CD1c-positive myeloid dendritic cell (primary cell): ENCODE measurements around the gene CHST15.

Experiments
- DNase-seq: peaks from one replicate; pipeline ENCODE4 v3.0.0-alpha.2; 2016; ENCODE audit errors: extremely low spot score

CHST15 gene

GRCh38 chr10:124066126-124066700 is 27.2 kb downstream of the CHST15 start:
- no peak for DNase-seq

DNA sequence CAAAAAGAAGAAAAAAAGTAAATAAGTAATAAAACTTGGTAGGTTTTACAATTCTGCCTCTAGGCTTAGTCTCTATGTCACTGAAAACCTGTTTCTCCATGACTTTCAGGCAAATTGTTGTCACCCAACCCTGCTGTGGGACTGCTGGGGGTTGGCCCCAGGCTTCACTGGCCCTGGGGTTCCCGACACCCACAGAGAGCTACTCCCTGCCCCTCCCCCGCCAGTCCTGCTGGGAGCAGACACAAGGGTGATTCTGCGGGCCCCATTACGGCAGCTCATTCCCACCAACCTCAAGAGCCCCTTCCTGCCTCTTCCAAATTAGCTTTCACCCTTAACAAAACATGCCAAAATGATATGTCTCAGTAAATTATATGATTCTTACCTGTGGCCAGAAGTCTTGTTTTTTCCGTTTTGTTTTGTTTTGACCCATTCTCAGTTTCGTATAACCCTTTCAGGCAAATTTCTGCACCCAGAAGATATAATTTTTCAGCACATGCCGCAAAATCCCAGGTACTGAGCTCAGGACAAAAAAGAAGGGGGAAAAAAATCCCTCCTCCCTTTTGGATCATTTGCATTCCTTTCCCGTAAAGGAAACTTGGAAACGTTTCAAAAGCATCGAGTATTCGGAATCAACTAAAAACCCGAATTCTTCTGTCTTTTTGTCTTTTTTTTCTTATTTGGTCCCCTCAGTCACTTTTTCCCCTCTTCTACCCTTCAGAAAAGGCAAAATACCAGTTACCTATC is 27.8 kb downstream of the CHST15 start:
- no peak for DNase-seq

DNA sequence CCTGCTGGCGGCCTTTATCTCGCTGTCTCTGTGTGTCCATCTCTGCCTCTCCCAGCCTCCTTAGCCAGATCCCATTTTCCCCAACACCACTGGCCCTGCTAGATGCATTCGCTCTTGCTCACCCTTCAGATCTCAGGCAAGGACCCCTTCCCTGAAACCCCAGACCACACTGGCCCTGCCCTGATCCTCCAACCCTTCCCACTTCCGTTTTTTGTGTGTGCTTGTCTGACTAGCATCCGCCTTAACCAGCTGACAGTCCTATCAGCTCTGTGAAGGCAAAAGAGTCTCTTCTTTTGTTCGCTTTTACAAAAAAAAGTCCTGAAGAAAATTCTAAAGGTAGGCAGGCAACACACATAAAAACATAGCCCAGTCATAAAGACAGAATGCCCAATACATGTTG is 28.7 kb downstream of the CHST15 start:
- DNase-seq, result peak; percentile 74

DNA sequence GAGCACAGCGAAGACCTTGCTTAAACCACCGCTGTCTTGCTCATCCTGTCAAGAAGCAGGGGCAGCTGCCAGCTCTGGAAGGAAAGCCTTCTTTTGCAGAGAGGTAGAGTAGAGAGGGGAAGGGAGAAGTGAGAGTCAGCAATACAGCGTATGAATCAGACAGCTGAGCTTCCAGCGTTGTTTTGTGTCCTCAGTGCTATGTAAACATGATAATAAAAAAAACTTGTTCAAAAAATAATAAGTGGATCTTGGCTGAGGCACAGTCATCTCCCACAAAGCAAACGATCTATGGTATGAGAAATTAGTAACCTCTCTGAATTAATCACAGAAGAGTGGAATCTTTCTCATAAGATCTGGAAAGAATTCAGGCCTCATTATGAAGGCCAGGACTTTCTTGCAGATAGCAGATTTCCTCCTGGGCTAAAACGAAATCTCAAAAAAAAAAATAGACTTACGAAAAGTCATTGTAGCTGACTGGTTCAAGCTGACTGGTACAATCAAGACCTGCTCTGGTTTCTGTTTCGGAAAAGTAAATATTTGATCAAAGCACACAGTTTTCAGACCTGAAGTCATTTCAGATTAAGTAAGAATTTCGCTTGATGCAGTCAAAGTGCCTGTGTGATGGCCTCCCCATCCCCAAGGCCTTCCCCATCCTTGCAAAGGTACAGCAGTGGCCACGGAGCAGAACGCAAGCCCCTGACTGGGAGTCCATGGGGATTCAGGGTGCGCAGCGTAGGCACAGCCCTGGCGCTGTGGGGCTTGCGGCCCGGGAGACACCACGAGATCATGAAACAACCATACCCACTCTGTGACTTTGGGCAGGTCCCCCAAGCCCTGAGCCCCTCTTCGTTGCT is 29.4 kb downstream of the CHST15 start:
- peak; percentile 76 for DNase-seq

GRCh38 chr10:124062390-124062789 is 31.0 kb downstream of the CHST15 start:
- no peak for DNase-seq

- no peak for DNase-seq
Observed at GRCh38 chr10:124061030-124061429, 32.4 kb downstream of the CHST15 start.

DNA sequence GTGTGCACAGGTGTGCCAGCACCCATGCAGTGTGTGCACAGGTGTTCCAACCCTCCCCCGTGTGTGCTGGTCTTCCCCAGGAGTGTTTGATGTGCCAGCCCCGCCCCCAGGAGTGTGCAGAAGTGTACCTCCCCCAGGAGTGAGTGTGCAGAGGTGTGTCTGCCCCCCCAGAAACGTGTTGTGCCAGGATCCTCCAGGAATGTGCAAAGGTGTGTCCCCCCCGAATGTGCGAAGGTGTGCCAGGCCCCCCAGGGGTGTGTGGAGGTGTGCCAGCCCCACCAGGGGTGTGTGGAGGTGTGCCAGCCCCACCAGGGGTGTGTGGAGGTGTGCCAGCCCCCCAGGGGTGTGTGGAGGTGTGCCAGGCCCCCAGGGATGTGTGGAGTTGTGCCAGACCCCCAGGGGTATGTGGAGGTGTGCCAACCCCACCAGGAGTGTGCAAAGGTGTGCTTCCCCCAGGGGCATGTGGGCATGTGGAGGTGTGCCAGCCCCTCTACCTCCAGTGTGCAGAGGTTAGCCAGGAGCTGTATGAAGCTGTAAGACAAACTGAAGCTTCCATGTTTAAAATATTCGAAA is 33.2 kb downstream of the CHST15 start:
- no peak for DNase-seq

DNA sequence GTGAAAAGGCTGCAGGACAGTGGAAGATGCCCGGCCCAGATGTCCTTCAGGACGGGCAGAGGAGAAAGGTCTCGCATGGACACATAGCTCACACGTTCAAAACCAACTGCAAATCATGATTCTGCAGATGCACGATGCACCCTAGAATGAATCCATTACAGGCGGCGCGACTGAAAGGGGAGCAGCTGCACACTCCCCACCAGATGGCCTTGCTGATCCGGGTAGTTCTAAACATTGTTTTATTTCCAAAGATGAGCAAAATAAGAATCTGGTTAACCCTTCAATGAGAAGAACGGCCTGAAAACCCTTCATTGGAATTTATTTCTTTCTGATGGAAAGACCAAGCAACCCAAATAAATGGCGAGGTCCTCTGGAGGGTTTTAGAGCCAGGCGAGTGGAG is 33.8 kb downstream of the CHST15 start:
- DNase-seq, result no peak

GRCh38 chr10:124058346-124059003 is 34.9 kb downstream of the CHST15 start:
- no peak for DNase-seq

GRCh38 chr10:124057601-124058000 is 35.8 kb downstream of the CHST15 start:
- no peak for DNase-seq

DNA sequence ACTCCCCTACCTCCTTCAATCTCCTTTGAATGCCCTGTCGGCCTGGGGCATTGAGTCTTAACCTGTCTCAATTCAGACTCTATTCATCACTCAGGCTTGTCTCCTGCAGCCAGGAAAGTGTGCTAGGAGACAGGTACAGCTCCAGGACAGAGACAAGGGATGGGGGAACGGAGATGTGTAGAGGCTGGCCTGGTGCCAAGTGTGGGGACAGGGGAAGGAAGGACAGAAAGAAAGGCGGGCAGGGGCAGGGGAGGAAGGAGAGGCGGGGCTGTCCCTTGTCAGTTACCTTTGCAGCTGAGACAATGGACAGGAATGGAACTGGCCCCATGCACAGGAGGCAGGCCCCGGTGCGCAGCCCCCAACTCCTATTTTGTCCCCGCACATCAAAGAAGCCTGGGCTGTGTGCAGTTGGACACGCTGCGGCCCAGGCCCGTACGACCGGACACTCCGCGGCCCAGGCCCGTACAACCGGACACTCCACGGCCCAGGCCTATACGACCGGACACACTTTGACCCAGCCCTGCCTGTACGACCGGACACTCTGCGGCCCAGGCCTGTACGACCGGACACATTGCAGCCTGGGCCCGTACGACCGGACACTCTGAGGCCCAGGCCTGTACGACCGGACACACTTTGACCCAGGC is 36.9 kb downstream of the CHST15 start:
- no peak for DNase-seq

DNA sequence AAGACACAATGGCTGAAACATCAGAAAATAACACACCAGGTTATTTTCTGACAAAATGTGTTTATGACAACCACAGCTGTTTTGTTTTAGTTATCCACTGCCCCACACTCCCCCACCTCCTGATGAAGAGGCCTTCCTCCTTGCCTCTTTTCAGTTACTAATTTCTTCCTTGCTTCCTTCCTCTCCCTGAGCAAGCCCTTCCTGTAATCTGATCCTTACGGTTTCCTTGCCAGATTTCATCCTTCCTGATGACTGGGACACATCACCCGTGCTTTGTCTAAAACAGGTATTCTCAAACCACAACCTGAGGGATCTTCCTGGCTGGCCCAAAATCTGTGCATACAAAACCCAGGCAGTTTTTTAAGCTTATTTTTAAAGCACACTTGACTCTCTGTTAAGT is 39.4 kb downstream of the CHST15 start:
- no peak for DNase-seq

- no peak for DNase-seq
Observed at GRCh38 chr10:124052561-124052960, 40.8 kb downstream of the CHST15 start.

DNA sequence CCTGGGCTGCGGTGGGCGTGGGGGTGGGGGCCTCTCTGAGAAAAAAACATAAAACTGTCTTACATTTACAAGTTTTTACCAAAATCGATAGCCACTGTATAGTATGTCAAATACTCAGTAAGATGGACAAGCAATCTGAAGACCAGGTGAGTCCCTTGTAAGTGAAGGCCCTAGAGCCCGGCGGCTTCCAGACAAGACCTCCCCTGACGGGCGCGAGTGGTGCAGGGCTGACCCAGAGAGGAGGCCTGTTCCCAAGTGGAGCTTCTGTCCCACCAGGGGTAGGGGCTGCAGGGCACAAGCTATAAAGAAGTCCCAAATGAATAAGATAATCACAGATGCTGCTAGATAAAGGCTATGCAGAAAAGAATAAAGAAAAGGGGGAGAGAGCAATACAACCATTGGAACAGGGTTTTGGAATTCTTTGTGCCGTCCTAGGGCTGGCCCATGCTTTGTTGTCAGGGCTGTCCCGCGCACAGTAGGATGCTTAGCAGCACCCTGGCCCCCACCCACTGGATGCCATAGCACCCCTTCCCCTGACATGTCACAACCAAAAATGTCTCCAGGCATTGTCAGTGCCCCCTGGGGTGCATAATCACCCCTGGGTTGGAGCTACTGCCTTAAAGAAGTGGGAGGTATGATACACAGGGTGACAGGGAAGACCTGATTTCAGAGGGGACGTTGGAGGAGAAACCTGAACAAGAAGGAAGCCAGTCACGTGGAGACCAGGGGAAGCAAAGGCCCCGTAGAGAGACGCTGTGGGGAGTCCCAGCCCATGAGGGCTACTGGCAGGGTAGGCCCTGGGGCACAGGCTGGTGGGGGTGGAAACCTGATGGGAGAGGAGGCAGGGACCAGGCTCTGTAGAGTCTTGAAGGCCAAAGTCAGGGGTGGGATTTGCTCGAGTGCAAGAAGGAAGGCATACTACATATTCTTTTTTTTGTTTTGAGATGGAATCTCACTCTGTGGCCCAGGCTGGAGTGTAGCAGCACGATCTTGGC is 43.1 kb downstream of the CHST15 start:
- no peak for DNase-seq

DNA sequence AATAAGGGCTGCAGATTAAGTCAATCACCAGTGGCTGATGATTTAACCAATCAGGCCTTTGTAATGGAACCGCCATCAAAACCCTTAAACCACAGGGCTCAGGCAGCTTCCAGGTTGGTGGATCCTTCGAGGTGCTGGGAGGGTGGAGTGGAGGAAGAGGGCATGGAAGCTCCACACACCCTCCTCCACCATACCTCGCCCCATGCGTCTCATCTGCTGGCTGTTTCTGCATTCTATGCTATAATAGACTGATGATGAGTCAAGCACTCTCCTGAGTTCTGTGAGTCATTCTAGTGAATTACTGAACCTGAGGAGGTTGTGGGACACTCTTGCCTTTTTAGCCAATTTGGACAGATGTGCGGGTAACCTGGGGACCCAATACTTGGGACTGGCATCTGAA is 43.9 kb downstream of the CHST15 start:
- DNase-seq, result no peak

GRCh38 chr10:124048371-124049290 is 44.8 kb downstream of the CHST15 start:
- no peak for DNase-seq

DNA sequence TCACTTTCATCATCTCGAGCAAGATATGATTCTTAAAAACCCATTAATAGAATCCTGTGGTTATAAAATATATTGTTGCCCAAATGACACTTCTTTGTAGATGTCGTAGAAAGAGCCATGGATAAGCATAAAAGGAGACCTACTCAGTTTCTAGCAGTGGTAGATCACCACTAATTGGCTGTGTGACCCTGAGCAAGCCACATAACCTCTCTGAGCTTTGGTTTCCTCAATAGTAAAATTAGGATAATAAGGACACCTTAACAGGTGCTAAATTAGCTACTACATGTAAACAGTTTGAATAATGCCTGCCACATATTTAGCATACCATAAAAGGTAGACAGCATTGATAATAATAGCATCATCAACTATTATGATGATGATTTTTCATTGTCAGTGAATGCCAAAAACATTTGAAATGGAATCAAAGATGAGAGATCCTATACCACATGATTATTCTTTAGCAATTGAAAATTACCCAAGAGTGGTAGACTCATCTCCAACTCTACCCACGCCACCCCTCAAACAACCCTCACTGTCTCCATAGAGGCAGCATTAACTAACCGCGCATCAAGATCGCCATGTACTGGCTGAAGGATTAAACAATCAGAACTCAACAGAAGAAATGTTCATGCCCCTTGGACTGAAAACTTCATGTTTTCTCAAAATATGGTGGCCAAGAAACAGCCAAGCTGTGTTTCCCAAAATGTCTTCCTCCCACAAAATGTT is 45.8 kb downstream of the CHST15 start:
- DNase-seq, result no peak

DNA sequence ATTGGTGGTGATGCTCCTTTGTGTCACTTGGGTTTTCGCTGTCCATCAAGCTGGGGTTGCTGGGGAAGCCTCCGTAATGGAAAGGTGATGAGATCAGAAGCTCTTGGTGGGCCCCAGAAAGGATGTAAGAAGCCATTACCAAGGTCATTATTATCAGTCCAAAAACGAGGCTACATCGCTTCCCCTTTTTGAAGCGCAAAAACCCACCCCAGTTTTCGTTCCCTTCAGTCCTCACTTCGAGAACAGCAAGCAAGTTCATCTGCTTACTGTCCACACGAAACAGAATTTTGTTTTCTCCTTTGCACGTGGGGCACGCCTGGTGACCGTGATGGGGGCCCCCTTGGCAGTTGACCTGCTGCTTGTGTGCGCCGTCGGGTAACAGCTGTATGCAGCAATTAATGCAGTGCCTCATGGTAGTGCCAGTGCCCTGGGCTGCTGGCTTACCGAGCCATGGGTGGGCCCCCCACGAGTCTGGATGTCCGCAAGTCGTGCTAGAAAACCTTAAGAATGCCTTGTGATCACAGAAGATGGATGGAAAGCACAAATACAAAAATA is 47.5 kb downstream of the CHST15 start:
- DNase-seq, result peak; percentile 62
